Subcutaneous adipose tissue (tissue), 4 donors: Measurements from ENCODE around the gene SSH2. TPM values are rescaled to one million over a fixed set of nuclear protein-coding genes. Genes with fewer than 3 reads are reported as not detected.

Experiments
- total RNA-seq, 4 donors: library from RNA; depleted of rRNA; stranded (reverse); fragments of >200 nt; gene quantifications; one replicate each; pipeline ENCODE4 v1.1.0, GENCODE V29; 2016
- TF ChIP-seq, protein P1 (sequence below): fragments of 450-650 bp; IDR thresholded peaks from one replicate; pipeline ENCODE4 v1.5.1; 2016; ENCODE audit warnings: low read depth, mild to moderate bottlenecking, control low read depth, antibody characterized with exemption, moderate library complexity

The SSH2 gene
- total RNA-seq, 4 donors from 2014 or later, result 51.8 to 70.6 (median 61.4) TPM

GRCh38 chr17:29677824-29678223 is 252.2 kb downstream of the SSH2 start:
- TF ChIP-seq, protein P1, sequence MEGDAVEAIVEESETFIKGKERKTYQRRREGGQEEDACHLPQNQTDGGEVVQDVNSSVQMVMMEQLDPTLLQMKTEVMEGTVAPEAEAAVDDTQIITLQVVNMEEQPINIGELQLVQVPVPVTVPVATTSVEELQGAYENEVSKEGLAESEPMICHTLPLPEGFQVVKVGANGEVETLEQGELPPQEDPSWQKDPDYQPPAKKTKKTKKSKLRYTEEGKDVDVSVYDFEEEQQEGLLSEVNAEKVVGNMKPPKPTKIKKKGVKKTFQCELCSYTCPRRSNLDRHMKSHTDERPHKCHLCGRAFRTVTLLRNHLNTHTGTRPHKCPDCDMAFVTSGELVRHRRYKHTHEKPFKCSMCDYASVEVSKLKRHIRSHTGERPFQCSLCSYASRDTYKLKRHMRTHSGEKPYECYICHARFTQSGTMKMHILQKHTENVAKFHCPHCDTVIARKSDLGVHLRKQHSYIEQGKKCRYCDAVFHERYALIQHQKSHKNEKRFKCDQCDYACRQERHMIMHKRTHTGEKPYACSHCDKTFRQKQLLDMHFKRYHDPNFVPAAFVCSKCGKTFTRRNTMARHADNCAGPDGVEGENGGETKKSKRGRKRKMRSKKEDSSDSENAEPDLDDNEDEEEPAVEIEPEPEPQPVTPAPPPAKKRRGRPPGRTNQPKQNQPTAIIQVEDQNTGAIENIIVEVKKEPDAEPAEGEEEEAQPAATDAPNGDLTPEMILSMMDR, result no peak

- TF ChIP-seq, protein P1, result no peak
These were observed 252.7 kb downstream of the SSH2 start for GRCh38 chr17:29677221-29677791.

DNA sequence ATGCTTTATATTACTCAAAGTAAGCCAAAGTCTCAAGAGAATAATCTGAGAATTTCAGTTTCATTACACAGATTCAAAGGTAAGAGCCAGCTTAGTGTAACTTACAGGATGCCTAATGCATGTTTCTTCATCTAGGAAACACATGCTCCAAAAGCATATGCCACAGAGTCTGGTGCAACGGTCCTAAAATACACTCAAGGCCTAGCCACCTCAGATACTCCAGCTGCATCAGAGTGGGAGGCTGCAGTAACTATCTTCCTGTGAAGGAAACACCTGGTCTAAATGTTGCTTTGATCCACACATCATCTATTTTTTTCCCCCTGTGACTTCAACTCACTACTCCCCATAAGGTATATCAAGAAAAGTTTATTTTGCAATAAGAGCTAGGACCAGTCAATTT is 255.7 kb downstream of the SSH2 start:
- TF ChIP-seq, protein P1, result no peak

DNA sequence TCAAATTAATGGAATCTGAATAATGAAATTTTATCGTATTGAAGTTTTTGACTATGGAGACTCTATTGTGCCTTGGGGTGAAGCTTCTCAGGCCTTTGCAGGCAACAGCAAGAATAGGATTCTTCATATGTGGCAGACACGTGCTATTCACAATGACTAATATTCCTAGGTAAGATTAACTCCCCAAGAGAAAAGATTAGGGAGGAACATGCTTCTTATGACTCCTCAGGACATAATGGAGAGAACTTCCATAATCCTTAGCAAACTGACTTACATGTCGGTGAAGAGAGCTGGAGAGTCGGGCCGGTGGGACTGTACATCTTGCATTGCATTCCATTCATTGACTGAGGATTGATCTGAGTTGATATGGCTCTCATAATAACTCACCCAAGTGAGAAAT is 258.4 kb downstream of the SSH2 start:
- TF ChIP-seq, protein P1, result no peak

DNA sequence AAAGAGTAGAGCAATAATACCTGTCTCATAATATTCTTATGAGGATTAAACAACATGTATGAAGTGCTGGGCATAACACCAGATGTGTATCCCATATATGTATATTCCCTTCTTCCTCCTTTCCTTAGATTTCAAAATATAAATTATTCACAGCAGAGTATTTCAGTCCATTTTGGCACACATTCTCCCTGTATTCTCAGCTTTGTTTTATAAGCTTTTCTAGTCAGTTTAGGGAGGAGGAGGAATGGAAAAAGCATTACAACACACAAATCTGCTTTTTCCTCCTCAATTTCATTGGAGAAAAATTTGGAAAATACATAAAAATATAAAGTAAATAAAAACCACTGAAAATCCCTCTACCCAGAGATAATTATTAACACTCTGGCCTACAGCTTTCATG is 260.8 kb downstream of the SSH2 start:
- TF ChIP-seq, protein P1, result no peak

DNA sequence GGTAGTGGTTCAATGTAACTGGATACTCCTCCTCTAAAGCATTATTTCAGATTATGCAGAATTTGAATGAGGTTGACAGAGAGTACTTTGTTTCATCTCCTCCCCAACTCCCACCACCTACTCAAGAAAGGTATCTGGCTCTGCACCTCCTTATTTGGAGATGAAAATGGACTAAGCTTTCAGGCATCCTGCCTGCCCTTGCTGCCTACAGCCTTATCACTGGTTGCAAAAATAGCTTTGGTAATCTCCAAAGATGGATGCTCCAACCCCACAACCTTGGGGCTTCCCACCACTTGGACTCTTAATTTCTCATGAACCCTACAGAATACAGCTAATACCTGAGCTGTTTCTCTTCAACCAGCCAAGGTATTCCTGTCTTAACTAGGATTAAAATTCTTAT is 262.1 kb downstream of the SSH2 start:
- TF ChIP-seq, protein P1, result no peak

DNA sequence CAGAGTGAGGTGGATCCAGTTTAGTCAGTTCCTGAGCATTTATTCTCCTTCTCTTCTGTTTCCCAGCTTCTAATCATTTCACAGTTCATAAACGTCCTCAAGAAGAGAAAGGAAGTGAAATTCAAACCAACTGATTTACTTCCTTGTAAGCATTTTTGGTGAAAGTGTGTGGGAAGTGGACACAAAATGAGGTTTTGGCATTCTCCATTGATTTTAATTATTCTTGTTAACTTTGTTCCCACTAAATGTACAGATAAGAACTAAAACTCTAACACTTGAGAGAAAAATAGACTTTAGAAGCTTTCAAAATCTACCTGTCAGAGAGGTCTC is 264.6 kb downstream of the SSH2 start:
- TF ChIP-seq, protein P1, result no peak
